SH-SY5Y (cell line): ENCODE measurements around the gene GABRE.

ENCODE experiments used
- GATA2 ChIP-seq: IDR thresholded peaks from 2 replicates; pipeline ENCODE4 v1.6.1; 2011; ENCODE audit warnings: mild to moderate bottlenecking, low read depth, low read length
- GATA3 ChIP-seq: IDR thresholded peaks from 2 replicates; pipeline ENCODE4 v1.6.1; 2011; ENCODE audit warnings: low read depth, mild to moderate bottlenecking, low read length, moderate library complexity

GABRE gene

DNA sequence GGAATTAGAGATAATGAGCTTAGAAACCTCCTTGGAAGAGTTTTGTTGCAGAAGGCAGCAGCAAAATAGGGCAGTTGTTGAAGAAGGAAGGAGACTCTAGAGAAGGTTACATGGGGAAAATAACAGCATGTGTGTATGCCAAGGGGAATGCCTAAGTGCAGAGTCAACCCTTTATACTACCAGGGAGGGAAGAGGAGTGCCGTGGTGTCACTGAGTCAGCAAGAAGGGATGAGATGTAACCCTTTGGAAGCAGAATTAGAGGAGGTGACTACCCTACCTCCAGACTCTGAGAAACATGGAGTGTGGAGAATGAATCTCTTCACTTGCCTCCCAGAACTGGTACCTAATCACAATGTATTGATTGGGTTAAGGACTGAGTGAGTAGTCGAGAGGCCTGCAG is 6.7 kb upstream of the GABRE start:
- TF ChIP-seq GATA3 (no peak), GATA2 (no peak)

DNA sequence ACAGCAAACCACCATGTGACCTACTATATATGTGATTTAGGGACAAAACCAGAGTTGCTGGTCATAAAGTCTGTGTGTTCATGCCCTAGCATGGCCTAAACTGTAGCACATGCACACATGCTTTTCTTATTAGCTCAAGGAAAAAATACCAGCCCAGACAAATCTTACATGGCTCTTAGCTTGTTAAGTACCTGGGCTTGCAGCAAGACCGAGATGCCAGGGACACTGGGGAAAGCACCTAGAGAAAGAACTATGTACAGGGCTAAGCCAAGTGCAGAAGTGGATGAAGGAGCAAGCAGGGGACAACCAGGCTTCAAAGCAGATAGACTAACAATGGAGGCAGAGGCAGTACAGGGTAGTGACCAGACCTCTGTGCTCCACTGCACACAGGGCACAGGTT is 3.4 kb upstream of the GABRE start:
- no peak for TF ChIP-seq GATA3
- TF ChIP-seq GATA2: no peak

DNA sequence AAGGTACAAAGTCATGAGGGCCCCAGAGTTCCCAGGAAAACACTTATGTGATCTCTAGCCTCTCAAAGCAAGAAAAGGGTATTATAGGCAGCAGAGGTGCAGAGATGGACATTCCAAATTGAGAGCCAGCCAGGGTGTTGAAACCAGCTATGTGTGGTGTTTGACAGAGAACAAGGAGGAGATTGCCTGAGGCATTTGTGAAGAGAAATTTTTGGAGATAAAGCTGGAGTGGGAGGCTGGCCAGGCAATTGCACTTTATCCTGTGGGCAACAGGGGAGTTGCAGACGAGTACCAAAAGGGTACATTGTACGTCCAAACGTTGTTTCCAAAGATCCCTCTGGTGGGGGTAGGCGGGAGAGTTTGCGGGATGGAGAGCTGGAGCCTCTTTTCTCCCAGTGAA is 2.5 kb upstream of the GABRE start:
- TF ChIP-seq GATA3 (no peak), GATA2 (no peak)

DNA sequence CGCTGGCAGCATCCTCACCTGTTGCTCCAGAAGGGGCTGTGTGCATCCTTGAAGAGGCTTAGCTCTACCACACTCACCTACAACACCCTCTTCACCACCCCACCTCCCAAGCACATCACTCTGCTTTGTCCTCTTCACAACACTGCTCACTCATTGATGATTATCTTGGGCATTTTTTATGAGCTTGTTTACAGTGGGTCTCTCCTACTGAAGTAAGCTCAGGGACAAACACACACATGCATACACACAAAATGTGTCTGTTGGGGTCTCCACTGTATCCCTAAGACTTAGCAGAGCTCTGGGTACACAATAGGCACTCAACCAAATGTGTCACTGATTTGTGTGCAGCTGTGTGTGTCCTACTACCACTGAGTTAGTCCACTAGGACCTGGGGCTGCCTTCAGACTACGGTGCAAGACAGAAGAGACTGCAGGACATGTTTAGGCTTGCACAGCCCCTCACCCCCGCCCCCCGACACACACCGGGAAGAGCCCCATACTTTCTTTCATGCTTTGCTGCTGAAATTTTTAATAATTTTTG is 1.3 kb upstream of the GABRE start:
- TF ChIP-seq GATA3 (no peak), GATA2 (no peak)

DNA sequence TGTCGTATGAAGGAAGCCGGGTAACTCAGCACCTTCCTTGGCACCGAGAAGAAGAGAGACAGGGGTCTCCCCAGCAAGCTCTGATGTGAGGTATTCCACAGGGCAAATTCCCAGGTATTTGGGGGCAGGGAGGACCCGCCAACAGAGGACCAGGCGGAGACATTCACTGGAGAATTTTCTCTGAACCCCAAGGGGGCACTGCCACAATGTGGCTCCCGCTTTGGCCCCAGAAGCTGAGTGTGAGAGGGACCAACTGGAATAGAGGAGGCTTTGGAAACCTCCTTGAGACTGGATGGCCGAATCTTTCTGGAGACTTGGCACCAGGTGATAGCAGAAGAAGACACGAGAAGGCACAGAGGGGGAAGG is 735 bp upstream of the GABRE start:
- TF ChIP-seq GATA2: no peak
- TF ChIP-seq GATA3: no peak

DNA sequence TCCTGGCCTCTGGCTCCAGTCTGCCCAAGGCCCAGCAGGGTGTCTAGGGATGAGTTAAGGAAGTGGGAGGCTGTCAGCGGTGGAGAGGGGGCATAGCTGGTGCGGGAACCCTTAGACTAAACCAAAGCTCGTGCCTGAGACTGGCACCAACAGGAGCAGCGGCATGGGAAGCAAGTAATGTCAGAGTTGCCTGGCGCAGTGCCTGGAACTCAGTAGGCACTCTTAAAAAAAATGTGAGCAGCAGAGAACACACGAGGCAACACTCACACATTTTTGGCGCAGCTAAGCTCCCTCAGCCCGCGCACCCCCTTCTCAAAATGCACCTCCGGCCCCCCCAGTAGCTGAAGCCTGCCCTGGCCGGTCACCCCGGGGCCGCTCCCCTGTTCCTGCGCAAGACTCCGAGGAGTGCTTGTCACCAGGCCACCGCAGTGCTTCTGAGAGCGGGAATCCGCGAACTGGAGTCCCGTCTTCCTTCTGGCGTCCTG is 583 bp downstream of the GABRE start:
- no peak for TF ChIP-seq GATA3
- no peak for TF ChIP-seq GATA2

DNA sequence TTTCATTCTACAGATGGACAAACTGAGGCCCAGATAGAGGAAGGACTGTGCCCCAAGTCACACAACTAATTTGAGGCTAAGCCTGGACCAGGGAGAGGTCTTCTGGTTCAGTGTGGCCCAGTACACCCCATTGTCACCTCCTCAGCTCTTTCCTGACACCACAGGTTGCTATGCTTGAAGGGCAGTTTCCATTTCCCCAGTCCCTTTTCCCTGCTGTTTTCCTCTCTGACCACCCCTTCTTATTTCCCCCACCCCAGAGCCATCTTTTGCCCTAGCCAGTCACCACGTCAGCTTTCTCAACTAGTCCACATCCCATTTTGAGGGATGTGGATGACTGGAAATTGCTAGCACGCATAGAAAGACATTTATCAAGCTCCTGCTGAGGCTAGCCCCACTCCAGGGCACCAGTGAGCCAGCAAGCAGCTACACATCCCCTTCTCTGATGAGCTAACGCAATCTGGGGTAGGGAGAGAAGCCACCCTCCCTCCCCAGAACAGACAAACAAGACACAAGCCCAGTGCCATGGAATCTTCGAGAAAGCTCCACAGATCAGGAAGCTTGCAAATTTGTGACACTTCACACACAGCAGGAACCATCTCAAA is 1.3 kb downstream of the GABRE start:
- TF ChIP-seq GATA2 (no peak), GATA3 (no peak)

DNA sequence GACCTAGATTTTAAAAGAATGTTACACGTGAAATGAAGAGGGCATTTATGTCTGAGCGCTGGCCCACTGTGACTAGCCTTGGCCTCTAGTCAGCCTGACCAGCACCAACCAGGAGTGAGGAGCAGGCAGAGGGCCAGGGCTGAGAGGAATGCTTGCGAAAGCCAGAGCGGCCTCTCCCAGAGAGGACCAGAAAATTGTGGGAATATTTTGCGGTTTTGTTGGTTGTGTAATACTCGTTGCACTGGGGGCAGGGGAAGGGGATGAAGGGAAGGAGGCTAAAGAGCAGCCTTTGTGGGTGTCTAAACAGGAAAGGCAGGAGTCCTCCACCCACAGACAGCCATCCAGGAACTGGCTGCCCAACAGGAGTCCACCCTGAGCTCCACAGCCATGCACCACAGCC is 3.8 kb downstream of the GABRE start:
- TF ChIP-seq GATA2: no peak
- TF ChIP-seq GATA3: no peak

DNA sequence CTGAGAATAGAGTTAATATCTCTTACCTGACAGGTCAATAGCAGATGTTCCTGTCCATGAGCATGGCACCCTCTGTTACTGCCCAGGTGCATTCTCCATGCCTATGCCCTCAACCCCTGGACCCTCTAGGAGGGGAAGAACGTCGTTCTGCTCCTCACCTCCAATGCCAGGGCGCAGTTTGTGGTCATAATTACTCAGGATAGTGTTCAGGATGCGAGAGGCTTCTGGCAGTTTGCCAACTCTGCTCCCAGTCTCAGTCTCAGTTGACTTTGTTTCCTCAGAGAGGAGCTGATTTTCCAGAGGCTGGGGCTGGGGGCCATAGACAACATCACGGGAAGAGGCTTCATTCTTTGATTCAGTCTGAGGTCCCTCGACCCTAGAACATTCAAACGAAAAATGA is 4.4 kb downstream of the GABRE start:
- TF ChIP-seq GATA2: no peak
- TF ChIP-seq GATA3: no peak

DNA sequence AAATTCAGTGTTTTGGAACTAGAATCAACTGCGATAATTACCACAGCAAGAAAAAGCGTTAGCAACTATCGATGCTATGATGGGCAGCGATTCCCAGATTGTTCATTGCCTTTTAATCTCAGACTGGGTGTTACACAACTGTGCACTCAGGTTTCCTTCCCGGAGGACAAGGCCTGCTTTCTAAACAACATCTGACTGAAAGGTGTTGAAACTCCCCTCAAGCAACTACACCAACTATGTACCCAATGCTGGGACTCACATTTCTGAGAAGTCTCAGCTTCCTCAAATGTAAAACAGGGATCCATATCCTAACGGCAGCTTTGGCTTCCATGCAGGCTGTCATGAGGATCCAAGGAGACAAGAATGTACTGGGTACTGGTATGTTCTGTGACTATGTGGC is 8.2 kb downstream of the GABRE start:
- TF ChIP-seq GATA2 (no peak), GATA3 (no peak)

DNA sequence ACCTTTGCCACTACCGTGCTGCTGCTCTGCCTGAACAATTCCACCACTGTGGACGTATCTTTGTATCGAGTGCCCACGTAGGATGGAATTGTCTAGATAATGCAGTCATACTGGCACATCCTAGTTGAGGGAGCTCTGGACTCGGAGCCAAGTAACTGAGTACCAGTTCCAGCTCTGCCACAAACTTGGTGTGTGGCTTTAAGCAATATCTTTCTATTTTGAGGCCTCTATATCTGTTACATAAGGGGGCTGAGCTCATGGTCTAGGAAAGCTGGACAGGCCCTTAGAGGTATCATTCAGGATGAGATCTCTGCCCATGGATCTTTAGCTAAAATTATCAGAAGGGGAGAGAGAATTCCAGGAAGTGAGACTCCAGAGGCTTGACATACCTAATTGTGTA is 12.4 kb downstream of the GABRE start:
- TF ChIP-seq GATA2: no peak
- no peak for TF ChIP-seq GATA3

DNA sequence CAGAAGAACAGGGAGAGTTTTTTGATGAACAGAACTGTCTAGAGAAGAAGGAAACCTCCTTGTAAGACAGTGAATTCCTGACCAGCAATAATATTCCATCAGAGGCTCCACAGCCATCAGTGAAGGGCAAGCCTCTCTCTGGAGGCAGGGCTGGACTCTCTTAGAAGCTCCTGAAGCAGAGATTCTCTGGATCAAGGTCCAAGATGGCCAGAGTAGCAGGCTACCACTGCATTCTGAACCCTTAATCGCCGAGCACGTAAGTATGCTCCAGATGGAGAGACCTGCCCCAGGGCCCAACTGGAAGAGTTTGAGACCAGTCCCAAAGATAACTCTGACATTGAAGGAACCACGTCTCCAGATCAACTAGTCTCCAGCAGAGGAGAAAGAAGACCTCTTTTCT is 16.4 kb downstream of the GABRE start:
- TF ChIP-seq GATA2 (no peak), GATA3 (no peak)

DNA sequence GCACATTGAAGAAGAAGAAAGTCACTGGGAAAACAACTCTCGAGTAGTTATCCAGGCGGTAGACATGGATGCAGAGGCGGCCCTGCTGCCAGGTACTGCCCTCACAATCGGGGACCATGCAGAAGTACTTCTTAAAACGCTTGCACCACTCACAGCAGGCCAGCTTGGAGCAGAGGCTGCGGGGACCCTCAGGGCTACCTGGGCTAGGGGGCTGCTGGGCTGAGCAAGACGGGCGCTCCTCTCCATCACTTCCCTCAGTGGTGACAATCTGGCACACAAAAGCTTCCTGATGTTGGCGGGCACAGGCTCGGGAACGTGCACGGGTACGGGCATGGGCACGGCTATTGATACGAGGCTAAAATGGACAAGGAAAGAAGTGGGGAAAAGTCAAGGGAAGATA is 19.7 kb downstream of the GABRE start:
- TF ChIP-seq GATA3: no peak

DNA sequence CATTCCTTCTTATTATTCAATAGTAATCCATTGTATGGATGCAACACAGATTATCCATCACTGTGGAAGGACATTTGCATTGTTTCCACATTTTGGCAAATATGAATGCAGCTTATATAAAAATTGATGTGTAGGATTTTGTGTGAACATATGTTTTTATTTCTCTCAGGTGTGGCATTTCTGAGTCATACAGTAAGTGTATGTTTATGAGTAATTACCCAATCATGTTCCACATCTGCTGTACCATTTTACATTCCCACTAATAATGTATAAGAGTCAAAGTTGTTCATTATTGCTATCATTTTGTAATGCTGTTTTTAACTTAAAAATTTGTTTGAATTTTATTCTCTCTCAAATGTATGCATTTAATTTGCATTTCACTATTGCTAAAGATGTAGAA is 36.3 kb downstream of the GABRE start:
- TF ChIP-seq GATA3: no peak
- TF ChIP-seq GATA2: no peak

DNA sequence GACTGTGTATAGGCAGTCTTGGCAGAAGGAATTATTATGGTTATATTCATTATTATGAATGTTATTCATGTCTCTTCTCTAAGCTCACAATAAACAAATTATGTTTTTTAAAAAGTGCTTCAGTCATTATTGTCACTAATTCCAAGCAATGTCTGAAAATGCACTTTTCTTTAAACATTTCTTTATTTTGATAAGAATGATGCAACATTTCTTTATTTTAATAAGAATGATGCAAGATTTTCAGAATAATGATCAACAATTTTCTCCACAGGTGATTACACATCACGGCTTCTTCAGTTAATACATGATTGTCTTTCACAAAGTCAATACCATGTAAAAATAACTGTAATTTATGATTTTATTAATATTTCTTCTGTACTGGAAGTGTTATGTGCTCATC is 39.1 kb downstream of the GABRE start:
- no peak for TF ChIP-seq GATA2
- no peak for TF ChIP-seq GATA3

DNA sequence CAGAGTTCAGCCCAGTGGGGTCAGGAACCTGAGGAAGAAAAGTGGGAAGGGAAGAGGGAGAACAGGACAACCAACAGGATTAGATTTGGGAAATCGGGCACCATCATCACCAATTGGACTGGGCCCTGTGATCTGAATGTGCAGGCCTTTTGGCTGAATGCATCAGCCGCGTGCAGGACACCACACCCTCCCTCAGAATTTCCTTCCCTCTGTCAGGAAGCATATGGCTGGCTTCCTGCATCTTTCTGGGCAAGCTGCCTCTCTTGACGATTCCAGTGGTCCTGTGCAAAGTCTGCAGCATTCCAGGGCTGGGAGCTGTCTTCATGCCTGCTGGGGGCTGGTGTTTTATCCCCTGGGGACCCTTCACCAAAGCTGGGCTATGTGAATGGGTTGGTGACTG is 45.4 kb downstream of the GABRE start:
- TF ChIP-seq GATA2 (no peak), GATA3 (no peak)
